ENCODE results near the gene FAM98C.

FAM98C gene

GRCh38 chr19:38402967-38403674, at the start of gene FAM98C:
Gene FAM98C, plus strand, starts transcription at chr19:38403093. Its CDS starts 61 bp downstream, at chr19:38403154.
- peak; percentile 98 for DNase-seq (ENCODE audit: low spot score)
- TF ChIP-seq CTCF (IDR thresholded peaks at IDR 0.05) = peak; percentile 95
- H3K27ac ChIP-seq = peak within 1 kb of the TSS; percentile 67 to 85
- peak within 1 kb of the TSS; percentile 92 for H3K4me3 ChIP-seq

GRCh38 chr19:38355728-38356725, 46.9 kb upstream of the FAM98C start:
- no peak overlapping the region for H3K4me3 ChIP-seq
- no peak for DNase-seq (ENCODE audit: low spot score)
- no peak for TF ChIP-seq CTCF (IDR thresholded peaks at IDR 0.05)
- H3K27ac ChIP-seq = no peak overlapping the region

GRCh38 chr19:38358071-38358470, 44.8 kb upstream of the FAM98C start:
- DNase-seq (ENCODE audit: low spot score) = no peak
- no peak for TF ChIP-seq CTCF (IDR thresholded peaks at IDR 0.05)
- Histone ChIP-seq H3K27ac (no peak overlapping the region), H3K4me3 (no peak overlapping the region)

GRCh38 chr19:38359242-38360021, 43.5 kb upstream of the FAM98C start:
- Histone ChIP-seq H3K27ac (no peak overlapping the region), H3K4me3 (no peak overlapping the region)
- DNase-seq (ENCODE audit: low spot score) = no peak
- no peak for TF ChIP-seq CTCF (IDR thresholded peaks at IDR 0.05)

GRCh38 chr19:38360351-38360750, 42.5 kb upstream of the FAM98C start:
- TF ChIP-seq CTCF (IDR thresholded peaks at IDR 0.05) = no peak
- Histone ChIP-seq H3K4me3 (no peak overlapping the region), H3K27ac (no peak overlapping the region)
- no peak for DNase-seq (ENCODE audit: low spot score)

GRCh38 chr19:38360839-38361631, 41.9 kb upstream of the FAM98C start:
- no peak for DNase-seq (ENCODE audit: low spot score)
- Histone ChIP-seq H3K4me3 (peak overlapping the region; percentile 79), H3K27ac (no peak overlapping the region)
- TF ChIP-seq CTCF (IDR thresholded peaks at IDR 0.05) = no peak
